Uterus (tissue), 2 donors: ENCODE results near the gene EDNRB.

Source experiments
- POLR2A ChIP-seq, 2 donors: fragments of 450-650 bp; IDR thresholded peaks; one replicate each; pipeline ENCODE4 v1.6.1; 2016; ENCODE audit warnings: antibody characterized with exemption in 2 of 2, mild to moderate bottlenecking in 1 of 2, moderate library complexity in 1 of 2
- TF ChIP-seq, protein P1 (sequence below), 4 experiments: fragments of 200-600 bp in 2 of 4; fragments of 450-650 bp in 2 of 4; sonication (generic) in 2 of 4; IDR thresholded peaks; one replicate each; pipeline ENCODE4 v1.5.1; 2016 to 2019; ENCODE audit warnings: antibody characterized with exemption in 4 of 4, mild to moderate bottlenecking in 2 of 4, moderate library complexity in 1 of 4

DNA sequence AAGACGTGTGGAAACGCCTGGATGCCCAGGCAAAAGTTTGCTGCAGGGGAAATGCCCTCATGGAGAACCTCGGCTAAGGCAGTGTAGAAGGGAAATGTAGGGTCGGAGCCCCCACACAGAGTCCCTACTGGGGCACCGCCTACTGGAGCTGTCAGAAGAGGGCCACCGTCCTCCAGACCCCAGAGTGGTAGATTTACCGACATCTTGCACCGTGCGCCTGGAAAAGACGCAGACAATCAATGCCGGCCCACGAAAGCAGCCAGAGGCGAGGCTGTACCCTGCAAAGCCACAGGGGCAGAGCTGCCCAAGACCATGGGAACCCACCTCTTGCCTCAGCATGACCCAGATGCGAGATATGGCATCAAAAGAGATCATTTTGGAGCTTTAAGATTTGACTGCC lies 7.0 kb upstream of the EDNRB start:
- TF ChIP-seq, protein P1, sequence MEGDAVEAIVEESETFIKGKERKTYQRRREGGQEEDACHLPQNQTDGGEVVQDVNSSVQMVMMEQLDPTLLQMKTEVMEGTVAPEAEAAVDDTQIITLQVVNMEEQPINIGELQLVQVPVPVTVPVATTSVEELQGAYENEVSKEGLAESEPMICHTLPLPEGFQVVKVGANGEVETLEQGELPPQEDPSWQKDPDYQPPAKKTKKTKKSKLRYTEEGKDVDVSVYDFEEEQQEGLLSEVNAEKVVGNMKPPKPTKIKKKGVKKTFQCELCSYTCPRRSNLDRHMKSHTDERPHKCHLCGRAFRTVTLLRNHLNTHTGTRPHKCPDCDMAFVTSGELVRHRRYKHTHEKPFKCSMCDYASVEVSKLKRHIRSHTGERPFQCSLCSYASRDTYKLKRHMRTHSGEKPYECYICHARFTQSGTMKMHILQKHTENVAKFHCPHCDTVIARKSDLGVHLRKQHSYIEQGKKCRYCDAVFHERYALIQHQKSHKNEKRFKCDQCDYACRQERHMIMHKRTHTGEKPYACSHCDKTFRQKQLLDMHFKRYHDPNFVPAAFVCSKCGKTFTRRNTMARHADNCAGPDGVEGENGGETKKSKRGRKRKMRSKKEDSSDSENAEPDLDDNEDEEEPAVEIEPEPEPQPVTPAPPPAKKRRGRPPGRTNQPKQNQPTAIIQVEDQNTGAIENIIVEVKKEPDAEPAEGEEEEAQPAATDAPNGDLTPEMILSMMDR (IDR thresholded peaks at IDR 0.05): no peak
- no peak for TF ChIP-seq POLR2A (IDR thresholded peaks at IDR 0.05)
